ENCODE results near the gene BRSK1.

BRSK1 gene

DNA sequence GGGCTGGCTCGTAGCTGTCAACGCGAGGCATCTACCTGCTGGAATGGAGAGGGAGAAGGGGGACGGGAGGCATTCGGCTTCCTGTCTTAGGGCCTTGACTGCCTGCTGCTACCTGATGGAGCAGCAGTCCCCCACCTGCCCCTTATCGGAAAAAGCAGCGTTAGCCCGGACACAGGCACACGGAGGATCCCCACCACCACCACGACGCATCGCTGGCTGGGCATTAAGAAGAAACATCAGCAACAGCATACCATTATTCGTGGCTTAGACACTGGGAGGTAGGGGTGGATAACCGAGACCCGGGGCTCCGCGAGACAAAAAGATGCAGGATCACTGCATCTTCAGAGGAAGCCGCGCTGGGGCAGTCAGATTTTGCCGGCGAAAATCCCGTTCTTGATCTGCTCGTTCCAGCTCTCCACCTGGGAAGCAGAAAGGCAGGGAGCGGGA lies 69.6 kb downstream of the BRSK1 start:
- no peak for DNase-seq (ENCODE audit: low read depth in 3 of 3)

DNA sequence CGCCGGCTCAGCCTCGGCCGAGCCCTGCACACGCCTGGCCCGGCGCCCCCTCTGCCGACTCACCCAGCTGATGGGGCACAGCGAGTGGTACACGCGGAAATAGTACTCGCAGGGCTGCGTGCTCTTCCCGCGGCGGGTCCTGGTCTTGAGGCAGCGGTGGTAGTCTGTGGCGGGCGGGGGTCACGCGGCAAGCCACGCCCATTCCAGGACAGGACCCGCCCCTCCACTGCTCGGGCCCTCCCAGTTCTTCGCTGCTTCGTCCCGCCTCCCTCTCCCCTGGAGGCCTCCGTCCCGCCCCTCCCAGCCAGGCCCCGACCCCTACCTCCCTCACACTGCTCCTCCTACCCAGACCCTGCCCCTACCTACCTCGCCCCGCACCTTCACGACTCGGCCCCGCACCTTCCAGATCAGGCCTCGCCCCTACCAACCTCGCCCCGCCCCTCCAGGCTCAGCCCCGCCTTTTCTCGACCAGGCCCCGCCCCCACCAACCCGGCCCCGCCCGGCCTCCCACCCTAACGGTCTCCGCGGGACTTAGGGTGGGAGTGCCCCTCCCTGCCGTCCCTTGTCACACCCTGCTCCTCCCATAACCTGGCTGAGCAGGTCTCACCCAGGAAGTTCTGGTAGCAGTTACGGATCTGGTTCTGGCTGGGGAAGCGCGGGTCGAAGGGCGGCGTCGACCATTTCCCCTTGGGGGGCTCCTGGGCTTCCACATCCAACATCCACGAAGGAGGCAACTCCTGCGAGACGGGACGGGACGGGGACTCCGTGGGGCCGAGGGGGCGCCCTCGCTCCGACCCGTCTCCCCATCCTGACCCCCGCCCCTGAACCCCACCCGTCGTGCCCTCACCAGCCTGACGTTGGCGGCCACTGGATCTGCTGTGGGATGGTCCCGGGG lies 70.3 kb downstream of the BRSK1 start:
- peak in 2 of 3 donors; percentile 47 to 51 for DNase-seq (ENCODE audit: low read depth in 3 of 3)

DNA sequence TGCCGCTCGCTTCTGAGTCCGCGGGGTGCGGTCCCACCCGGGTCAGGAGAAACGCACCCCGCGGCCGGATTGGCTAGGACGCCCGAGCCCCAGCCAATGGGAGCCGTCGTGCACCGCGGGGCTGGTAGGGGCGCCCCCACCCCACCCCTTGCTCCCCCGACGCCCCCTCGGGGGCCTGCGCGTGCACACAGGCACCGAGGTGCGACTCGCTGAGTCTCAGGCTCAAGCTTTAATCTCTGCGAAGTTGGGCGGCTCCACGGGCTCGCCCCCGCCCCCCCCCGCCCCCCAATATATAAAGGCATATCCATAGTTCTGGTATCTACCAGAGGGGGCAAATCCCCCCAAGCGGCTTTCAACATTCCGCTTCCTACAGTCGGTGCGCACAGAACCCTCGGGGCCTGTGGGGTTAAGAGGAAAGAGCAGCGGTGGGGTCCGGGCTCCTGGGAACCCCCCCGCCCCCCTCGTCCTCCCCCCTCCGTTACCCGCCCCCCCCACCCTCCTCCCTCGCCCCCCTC lies 71.0 kb downstream of the BRSK1 start, which contains the start of gene COX6B2:
COX6B2 (minus strand) TSS at position 22 of the 515 bp plus-strand sequence. CDS start 198 bp downstream, outside the sequence.
- DNase-seq (ENCODE audit: low read depth in 3 of 3) = no peak

DNA sequence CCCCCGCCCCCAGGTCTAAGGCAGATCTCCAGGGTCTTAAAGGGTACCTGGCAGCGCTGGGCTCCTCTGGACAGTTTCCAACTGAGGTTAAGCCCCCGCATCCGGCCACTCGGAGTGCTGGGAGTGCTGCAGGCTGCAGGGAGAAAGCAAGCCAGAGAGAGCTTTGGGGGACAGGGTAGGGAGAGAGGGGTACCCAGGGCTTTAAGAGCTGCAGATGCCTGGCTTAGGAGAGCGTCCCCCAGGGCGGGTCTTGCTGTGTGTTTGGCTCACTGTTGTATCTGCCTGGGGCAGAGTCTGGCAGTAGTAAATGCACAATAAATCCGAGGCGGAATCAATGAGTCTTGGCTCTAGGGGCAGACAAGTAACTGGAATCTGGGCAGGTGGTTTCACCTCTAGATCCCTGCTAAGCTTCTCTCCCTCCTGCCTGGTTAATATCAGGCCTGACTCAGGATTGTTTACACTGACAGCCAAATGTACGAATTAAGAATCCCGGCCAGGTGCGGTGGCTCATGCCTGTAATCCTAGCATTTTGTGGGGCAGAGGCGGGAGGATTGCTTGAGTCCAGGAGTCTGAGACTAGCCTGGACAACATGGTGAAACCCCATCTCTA lies 71.5 kb downstream of the BRSK1 start:
- DNase-seq (ENCODE audit: low read depth in 3 of 3) = no peak

DNA sequence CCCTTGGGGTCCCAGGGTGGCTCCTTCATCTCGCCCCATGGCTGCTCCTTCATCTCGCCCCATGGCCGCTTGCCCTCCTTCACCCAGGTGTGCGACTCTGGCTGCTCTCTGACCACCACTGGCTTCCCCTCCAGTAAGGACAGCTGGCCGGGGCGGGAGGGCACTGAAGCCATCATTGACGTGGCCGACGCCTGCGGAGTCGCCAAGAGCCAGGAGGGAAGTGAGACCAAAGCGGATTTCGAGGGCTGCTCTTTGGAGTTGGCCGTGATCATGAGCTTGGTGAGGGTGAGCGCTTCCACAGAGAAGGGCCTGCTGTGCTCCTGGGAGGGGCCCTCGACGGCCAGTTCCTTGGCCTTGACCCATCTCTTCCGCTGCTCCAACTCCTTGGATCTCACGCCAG lies 74.7 kb downstream of the BRSK1 start:
- DNase-seq (ENCODE audit: low read depth in 3 of 3) = no peak

GRCh38 chr19:55358943-55359908 lies 75.4 kb downstream of the BRSK1 start:
- no peak for DNase-seq (ENCODE audit: low read depth in 3 of 3)

- DNase-seq (ENCODE audit: low read depth in 3 of 3) = no peak
Measured at GRCh38 chr19:55360902-55361301, 77.1 kb downstream of the BRSK1 start.
